HepG2 (cell line): ENCODE results near the gene PIEZO1. TPM values are rescaled to one million over a fixed set of nuclear protein-coding genes. Genes with fewer than 3 reads are reported as not detected.

ENCODE experiments used
- EP300 ChIP-seq, 3 experiments: sonication (generic) in 1 of 3; formaldehyde crosslinking in 1 of 3; IDR thresholded peaks; 2 replicates each; pipeline versions ENCODE4 v1.5.1 to v1.6.1; 2011 to 2020; ENCODE audit warnings: low read depth in 2 of 3, low read length in 2 of 3, borderline replicate concordance in 1 of 3, improper control_type of control experiment in 1 of 3, mild to moderate bottlenecking in 1 of 3, missing genetic modification reagents in 1 of 3, moderate library complexity in 1 of 3
- ESRRA ChIP-seq: sonication (generic); formaldehyde crosslinking; IDR thresholded peaks from 2 replicates; pipeline ENCODE4 v1.5.1; 2020; ENCODE audit warnings: mild to moderate bottlenecking, low read depth, missing genetic modification reagents
- HOXA3 ChIP-seq: sonication (generic); formaldehyde crosslinking; IDR thresholded peaks from 2 replicates; pipeline ENCODE4 v1.5.0; 2020; ENCODE audit warnings: missing genetic modification reagents
- MIXL1 ChIP-seq: IDR thresholded peaks from 2 replicates; pipeline ENCODE4 v1.6.1; 2016
- MXD4 ChIP-seq: IDR thresholded peaks from 2 replicates; pipeline ENCODE4 v1.6.1; 2016; ENCODE audit warnings: mild to moderate bottlenecking, missing biosample characterization, missing genetic modification reagents
- MYNN ChIP-seq: sonication (generic); formaldehyde crosslinking; IDR thresholded peaks from 2 replicates; pipeline ENCODE4 v1.4.0; 2020; ENCODE audit warnings: mild to moderate bottlenecking, low read depth, missing genetic modification reagents
- NCOA2 ChIP-seq: sonication (generic); formaldehyde crosslinking; IDR thresholded peaks from 2 replicates; pipeline ENCODE4 v1.8.0; 2022; ENCODE audit warnings: inconsistent platforms
- SRSF4 ChIP-seq: fragments of 200-400 bp; formaldehyde crosslinking; IDR thresholded peaks from one replicate; pipeline ENCODE4 v1.6.1; 2018; ENCODE audit warnings: mild to moderate bottlenecking, low read depth, low read length, moderate library complexity; ENCODE audit not compliant: poor library complexity, severe bottlenecking
- SRSF9 ChIP-seq: fragments of 200-400 bp; formaldehyde crosslinking; IDR thresholded peaks from 2 replicates; pipeline ENCODE4 v1.6.1; 2018; ENCODE audit warnings: borderline replicate concordance, mild to moderate bottlenecking, low read depth, low read length; ENCODE audit not compliant: insufficient read depth, poor library complexity, severe bottlenecking
- ZNF841 ChIP-seq: sonication (generic); formaldehyde crosslinking; IDR thresholded peaks from 2 replicates; pipeline ENCODE4 v1.8.1; 2023; ENCODE audit warnings: missing genetic modification reagents, borderline replicate concordance
- ZNF883 ChIP-seq: sonication (generic); formaldehyde crosslinking; IDR thresholded peaks from 2 replicates; pipeline ENCODE4 v1.5.1; 2020; ENCODE audit warnings: mild to moderate bottlenecking, missing genetic modification reagents; ENCODE audit errors: not compliant biosample characterization
- polyA plus RNA-seq, 8 experiments: library from polyadenylated mRNA; depleted of rRNA in 3 of 8; stranded (reverse) in 7 of 8; unstranded in 1 of 8; fragments of >200 nt; fragmentation: Illumina TruSeq in 4 of 8; extraction: Trizol in 4 of 8; gene quantifications; 2 replicates each; pipeline versions ENCODE4 v1.2.1 to v1.2.3, GENCODE V29; 2011 to 2016; ENCODE audit warnings: low read depth in 4 of 8, missing spikeins in 1 of 8, mixed read lengths in 1 of 8; ENCODE audit not compliant: insufficient read depth in 1 of 8
- total RNA-seq, 5 experiments: library from RNA; depleted of rRNA; stranded (reverse); fragments of >200 nt; fragmentation: Illumina TruSeq; extraction: Trizol; gene quantifications; 2 replicates each; pipeline ENCODE4 v1.2.3, GENCODE V29; 2016; ENCODE audit warnings: low read depth in 1 of 5
- TF ChIP-seq, protein P1 (sequence below): sonication (generic); formaldehyde crosslinking; IDR thresholded peaks from 2 replicates; pipeline ENCODE4 v1.5.0; 2020; ENCODE audit warnings: missing genetic modification reagents, mild to moderate bottlenecking, borderline replicate concordance
- TF ChIP-seq, protein P2 (sequence below): sonication (generic); formaldehyde crosslinking; conservative IDR thresholded peaks from 2 replicates; pipeline ENCODE4 v1.8.0; 2022; ENCODE audit warnings: mild to moderate bottlenecking, moderate library complexity, missing genetic modification reagents
- TF ChIP-seq, protein P3 (sequence below): sonication (generic); formaldehyde crosslinking; IDR thresholded peaks from 2 replicates; pipeline ENCODE4 v1.8.1; 2023; ENCODE audit warnings: mild to moderate bottlenecking, missing genetic modification reagents, borderline replicate concordance
- TF ChIP-seq, protein P4 (sequence below): sonication (generic); formaldehyde crosslinking; IDR thresholded peaks from 2 replicates; pipeline ENCODE4 v1.8.1; 2023; ENCODE audit warnings: mild to moderate bottlenecking, inconsistent platforms, moderate library complexity, missing genetic modification reagents, borderline replicate concordance
- TF ChIP-seq, protein P5 (sequence below): sonication (generic); formaldehyde crosslinking; IDR thresholded peaks from 2 replicates; pipeline ENCODE4 v1.9.0; 2021; ENCODE audit warnings: missing genetic modification reagents, borderline replicate concordance

PIEZO1 gene
- total and polyA plus RNA-seq, 2 of the 13 experiments (the other 11 are each of a cell fraction or from before 2014, with no cell fraction given), result 67.9 to 85.0 TPM

DNA sequence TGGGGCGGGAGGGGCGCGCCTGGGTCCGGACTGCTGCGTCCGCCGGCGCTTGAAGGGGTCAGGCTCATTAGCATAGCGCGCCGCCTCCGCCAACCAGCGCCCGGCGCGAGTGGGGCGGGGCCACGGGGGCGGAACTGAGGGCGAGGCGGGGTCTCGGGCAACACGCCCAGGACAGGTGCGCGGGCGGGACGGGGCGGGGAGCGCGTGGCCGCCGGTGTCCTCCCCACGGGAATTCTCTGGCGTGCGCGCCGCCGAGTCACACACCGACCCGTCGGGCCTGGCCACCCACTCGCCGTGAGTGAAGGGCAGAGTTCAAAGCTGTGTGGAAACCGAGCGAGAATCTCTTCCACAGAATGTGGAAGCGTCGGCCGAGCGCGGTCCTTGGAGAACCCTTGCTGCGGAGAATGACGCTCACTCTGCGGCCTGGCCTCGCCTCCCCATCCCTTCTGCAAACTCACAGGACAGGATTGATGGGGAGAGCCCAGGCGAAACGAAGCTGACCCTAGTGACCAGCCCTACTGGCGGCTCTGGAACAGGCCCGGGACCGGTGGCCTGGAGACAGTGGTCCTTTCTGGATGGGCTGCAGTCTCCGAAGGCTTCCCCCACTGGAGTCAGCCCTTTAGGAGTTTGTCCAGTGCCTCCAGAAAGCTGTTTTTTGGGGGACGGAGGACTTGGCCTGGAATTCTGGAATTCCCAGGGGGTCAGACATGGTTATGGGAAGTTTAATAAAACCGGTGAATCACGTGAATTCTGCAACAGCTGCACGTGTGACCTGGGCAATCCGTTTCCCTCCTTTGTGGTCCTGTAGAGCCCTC is 98.4 kb downstream of the PIEZO1 start, which contains the start of gene SNAI3 (continued):
- TF ChIP-seq, protein P1, sequence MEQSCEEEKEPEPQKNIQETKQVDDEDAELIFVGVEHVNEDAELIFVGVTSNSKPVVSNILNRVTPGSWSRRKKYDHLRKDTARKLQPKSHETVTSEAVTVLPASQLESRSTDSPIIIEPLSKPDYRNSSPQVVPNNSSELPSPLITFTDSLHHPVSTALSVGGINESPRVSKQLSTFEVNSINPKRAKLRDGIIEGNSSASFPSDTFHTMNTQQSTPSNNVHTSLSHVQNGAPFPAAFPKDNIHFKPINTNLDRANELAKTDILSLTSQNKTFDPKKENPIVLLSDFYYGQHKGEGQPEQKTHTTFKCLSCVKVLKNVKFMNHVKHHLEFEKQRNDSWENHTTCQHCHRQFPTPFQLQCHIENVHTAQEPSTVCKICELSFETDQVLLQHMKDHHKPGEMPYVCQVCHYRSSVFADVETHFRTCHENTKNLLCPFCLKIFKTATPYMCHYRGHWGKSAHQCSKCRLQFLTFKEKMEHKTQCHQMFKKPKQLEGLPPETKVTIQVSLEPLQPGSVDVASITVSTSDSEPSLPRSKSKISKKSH (CRISPR knock-in tag), result peak; percentile 90
- TF ChIP-seq SRSF4, result no peak
- TF ChIP-seq, protein P2, sequence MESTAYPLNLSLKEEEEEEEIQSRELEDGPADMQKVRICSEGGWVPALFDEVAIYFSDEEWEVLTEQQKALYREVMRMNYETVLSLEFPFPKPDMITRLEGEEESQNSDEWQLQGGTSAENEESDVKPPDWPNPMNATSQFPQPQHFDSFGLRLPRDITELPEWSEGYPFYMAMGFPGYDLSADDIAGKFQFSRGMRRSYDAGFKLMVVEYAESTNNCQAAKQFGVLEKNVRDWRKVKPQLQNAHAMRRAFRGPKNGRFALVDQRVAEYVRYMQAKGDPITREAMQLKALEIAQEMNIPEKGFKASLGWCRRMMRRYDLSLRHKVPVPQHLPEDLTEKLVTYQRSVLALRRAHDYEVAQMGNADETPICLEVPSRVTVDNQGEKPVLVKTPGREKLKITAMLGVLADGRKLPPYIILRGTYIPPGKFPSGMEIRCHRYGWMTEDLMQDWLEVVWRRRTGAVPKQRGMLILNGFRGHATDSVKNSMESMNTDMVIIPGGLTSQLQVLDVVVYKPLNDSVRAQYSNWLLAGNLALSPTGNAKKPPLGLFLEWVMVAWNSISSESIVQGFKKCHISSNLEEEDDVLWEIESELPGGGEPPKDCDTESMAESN (CRISPR knock-in tag), result peak; percentile 39; the same call in 1 of the 2 replicates
- TF ChIP-seq, protein P3, sequence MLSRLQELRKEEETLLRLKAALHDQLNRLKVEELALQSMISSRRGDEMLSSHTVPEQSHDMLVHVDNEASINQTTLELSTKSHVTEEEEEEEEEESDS (CRISPR knock-in tag), result peak; percentile 74; the same call in 1 of the 2 replicates
- no peak for TF ChIP-seq NCOA2 (CRISPR knock-in tag)
- TF ChIP-seq HOXA3 (CRISPR knock-in tag), result peak; percentile 74
- no peak; the same call in 1 of the 2 replicates for TF ChIP-seq MXD4
- no peak for TF ChIP-seq ZNF883 (CRISPR knock-in tag)
- TF ChIP-seq, protein P4, sequence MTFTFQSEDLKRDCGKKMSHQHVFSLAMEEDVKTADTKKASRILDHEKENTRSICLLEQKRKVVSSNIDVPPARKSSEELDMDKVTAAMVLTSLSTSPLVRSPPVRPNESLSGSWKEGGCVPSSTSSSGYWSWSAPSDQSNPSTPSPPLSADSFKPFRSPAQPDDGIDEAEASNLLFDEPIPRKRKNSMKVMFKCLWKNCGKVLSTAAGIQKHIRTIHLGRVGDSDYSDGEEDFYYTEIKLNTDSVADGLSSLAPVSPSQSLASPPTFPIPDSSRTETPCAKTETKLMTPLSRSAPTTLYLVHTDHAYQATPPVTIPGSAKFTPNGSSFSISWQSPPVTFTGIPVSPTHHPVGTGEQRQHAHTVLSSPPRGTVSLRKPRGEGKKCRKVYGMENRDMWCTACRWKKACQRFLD, result no peak; the same call in 1 of the 2 replicates
- TF ChIP-seq EP300 (IDR thresholded peaks at IDR 0.05; ENCODE audit: low read depth in 2 of 2, low read length in 2 of 2), result no peak
- no peak for TF ChIP-seq EP300 (CRISPR knock-in tag; IDR thresholded peaks at IDR 0.05; ENCODE audit: borderline replicate concordance)
- no peak for TF ChIP-seq ZNF841
- TF ChIP-seq, protein P5, sequence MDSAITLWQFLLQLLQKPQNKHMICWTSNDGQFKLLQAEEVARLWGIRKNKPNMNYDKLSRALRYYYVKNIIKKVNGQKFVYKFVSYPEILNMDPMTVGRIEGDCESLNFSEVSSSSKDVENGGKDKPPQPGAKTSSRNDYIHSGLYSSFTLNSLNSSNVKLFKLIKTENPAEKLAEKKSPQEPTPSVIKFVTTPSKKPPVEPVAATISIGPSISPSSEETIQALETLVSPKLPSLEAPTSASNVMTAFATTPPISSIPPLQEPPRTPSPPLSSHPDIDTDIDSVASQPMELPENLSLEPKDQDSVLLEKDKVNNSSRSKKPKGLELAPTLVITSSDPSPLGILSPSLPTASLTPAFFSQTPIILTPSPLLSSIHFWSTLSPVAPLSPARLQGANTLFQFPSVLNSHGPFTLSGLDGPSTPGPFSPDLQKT (CRISPR knock-in tag), result no peak
- no peak for TF ChIP-seq SRSF9
- TF ChIP-seq MIXL1 (CRISPR knock-in tag), result 0 out of 2 replicates have a peak, but pooled peaks have one; percentile 27
- TF ChIP-seq MYNN (CRISPR knock-in tag), result no peak
- no peak for TF ChIP-seq ESRRA (CRISPR knock-in tag)
